Measurements from ENCODE around the gene MAST4. TPM values are rescaled to one million over a fixed set of nuclear protein-coding genes. Genes with fewer than 3 reads are reported as not detected.
"Not testable (repeated sequence)": the region's sequence is repeated elsewhere in the genome, so short reads cannot be mapped to it uniquely, and the experiment has no call there.

The MAST4 gene
- total RNA-seq, 1 donor from 2014 or later: 112 TPM

- TF ChIP-seq CTCF (IDR thresholded peaks at IDR 0.05; ENCODE audit: unreplicated experiment): peak; percentile 29
- no peaks in the 10 kb centered on the region for H3K27me3 Mint-ChIP-seq (ENCODE audit: unreplicated experiment)
- no peak overlapping the region for H3K4me3 Mint-ChIP-seq (ENCODE audit: unreplicated experiment)
- no peaks in the 10 kb centered on the region for H3K9me3 Mint-ChIP-seq (ENCODE audit: unreplicated experiment)
- H3K27ac Mint-ChIP-seq (ENCODE audit: unreplicated experiment): no peak overlapping the region
- H3K4me1 Mint-ChIP-seq (ENCODE audit: unreplicated experiment): peaks cover 7% of the 10 kb centered on the region
- no peaks in the 10 kb centered on the region for H3K36me3 Mint-ChIP-seq (ENCODE audit: low read depth, unreplicated experiment)
- DNase-seq (ENCODE audit: low spot score): no peak
These were observed 84.6 kb downstream of the MAST4 start for GRCh38 chr5:66680804-66681203.

GRCh38 chr5:66684663-66685062, 88.5 kb downstream of the MAST4 start:
- Mint-ChIP-seq H3K4me1 (ENCODE audit: unreplicated experiment) (peaks cover 7% of the 10 kb centered on the region), H3K4me3 (ENCODE audit: unreplicated experiment) (no peak overlapping the region), H3K27me3 (ENCODE audit: unreplicated experiment) (no peaks in the 10 kb centered on the region), H3K27ac (ENCODE audit: unreplicated experiment) (no peak overlapping the region), H3K9me3 (ENCODE audit: unreplicated experiment) (no peaks in the 10 kb centered on the region), H3K36me3 (ENCODE audit: low read depth, unreplicated experiment) (no peaks in the 10 kb centered on the region)
- DNase-seq (ENCODE audit: low spot score): no peak
- no peak for TF ChIP-seq CTCF (IDR thresholded peaks at IDR 0.05; ENCODE audit: unreplicated experiment)

- Mint-ChIP-seq H3K27me3 (ENCODE audit: unreplicated experiment) (no peaks in the 10 kb centered on the region), H3K4me1 (ENCODE audit: unreplicated experiment) (no peaks in the 10 kb centered on the region), H3K36me3 (ENCODE audit: low read depth, unreplicated experiment) (no peaks in the 10 kb centered on the region), H3K27ac (ENCODE audit: unreplicated experiment) (no peak overlapping the region), H3K4me3 (ENCODE audit: unreplicated experiment) (no peak overlapping the region), H3K9me3 (ENCODE audit: unreplicated experiment) (no peaks in the 10 kb centered on the region)
- no peak for DNase-seq (ENCODE audit: low spot score)
- no peak for TF ChIP-seq CTCF (IDR thresholded peaks at IDR 0.05; ENCODE audit: unreplicated experiment)
These were observed 93.5 kb downstream of the MAST4 start for GRCh38 chr5:66689522-66690220.

- Mint-ChIP-seq H3K27me3 (ENCODE audit: unreplicated experiment) (no peaks in the 10 kb centered on the region), H3K27ac (ENCODE audit: unreplicated experiment) (no peak overlapping the region), H3K36me3 (ENCODE audit: low read depth, unreplicated experiment) (no peaks in the 10 kb centered on the region), H3K4me3 (ENCODE audit: unreplicated experiment) (no peak overlapping the region), H3K9me3 (ENCODE audit: unreplicated experiment) (no peaks in the 10 kb centered on the region), H3K4me1 (ENCODE audit: unreplicated experiment) (no peaks in the 10 kb centered on the region)
- DNase-seq (ENCODE audit: low spot score): no peak
- TF ChIP-seq CTCF (IDR thresholded peaks at IDR 0.05; ENCODE audit: unreplicated experiment): no peak
These were observed 97.8 kb downstream of the MAST4 start for GRCh38 chr5:66694036-66694435.

- H3K27me3 Mint-ChIP-seq (ENCODE audit: unreplicated experiment); DNase-seq (ENCODE audit: low spot score); H3K4me3 Mint-ChIP-seq (ENCODE audit: unreplicated experiment); H3K9me3 Mint-ChIP-seq (ENCODE audit: unreplicated experiment); H3K27ac Mint-ChIP-seq (ENCODE audit: unreplicated experiment); H3K4me1 Mint-ChIP-seq (ENCODE audit: unreplicated experiment); H3K36me3 Mint-ChIP-seq (ENCODE audit: low read depth, unreplicated experiment): not testable (repeated sequence)
These were observed 99.6 kb downstream of the MAST4 start for GRCh38 chr5:66695840-66696239.

Measured in endothelial cell (in vitro differentiated cells).